NCI-H526 (cell line): ENCODE results near the gene PGM5.
"Not testable (repeated sequence)": the region's sequence is repeated elsewhere in the genome, so short reads cannot be mapped to it uniquely, and the experiment has no call there.

Experiments
- DNase-seq, 2 experiments: peaks; one replicate each; lab custom pipeline; 2025; lab: John Stamatoyannopoulos, UW

PGM5 gene

DNA sequence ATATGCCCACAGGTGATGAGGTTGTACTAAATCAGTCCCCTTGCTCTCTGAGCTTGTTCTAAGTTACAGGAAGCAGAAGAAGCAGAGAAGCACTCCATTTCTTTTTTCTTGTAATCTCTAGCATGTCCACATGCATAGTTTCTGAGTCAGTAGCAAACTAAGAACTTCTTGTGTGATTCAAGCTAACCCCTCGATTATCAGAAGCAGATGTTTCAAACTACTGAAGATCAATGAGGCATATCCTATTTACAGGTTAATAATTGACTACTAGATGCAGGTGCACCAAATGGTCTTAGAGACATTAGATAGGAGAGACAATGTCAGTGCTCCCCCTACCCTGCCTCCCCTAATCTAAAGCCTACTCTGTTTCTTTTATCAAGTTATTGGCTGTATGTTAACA is 21.3 kb downstream of the PGM5 start:
- DNase-seq = not testable (repeated sequence)

DNA sequence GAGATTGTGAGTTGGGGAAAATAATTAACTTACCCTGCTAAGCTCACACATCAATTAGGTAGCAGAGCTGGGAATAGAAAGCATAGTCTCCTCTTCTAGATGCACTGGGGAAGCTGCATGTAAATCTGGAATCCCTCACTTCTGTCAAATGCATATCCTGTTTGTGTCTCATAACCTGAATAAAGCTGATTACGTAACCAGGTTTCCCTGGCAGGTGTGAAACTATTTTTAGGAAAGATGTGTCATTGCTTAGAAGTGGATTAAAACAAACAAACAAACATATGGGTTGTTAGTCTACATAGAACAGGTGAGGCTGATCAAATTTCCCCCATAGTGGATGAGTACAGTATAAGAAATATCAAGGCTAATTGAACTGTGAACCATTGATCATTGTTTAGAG is 27.5 kb downstream of the PGM5 start:
- DNase-seq = not testable (repeated sequence)

DNA sequence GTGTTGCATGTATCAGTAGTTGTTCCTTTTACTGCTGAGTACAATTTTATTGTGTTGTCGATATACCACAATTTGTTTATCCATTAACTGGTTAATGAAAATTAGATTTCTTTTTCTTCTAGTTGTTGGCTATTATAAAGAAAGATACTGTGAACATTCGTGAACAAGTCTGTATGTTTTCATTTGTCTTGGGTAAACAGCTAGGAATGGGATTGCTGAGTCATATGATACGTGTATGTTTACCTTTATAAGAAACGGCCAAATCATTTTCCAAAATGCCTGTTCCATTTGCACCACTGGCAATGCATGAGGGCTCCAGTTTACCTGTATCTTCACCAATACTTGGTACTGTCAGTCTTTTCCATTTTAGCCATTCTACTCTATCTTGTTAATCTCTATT is 33.1 kb downstream of the PGM5 start:
- not testable (repeated sequence) for DNase-seq

DNA sequence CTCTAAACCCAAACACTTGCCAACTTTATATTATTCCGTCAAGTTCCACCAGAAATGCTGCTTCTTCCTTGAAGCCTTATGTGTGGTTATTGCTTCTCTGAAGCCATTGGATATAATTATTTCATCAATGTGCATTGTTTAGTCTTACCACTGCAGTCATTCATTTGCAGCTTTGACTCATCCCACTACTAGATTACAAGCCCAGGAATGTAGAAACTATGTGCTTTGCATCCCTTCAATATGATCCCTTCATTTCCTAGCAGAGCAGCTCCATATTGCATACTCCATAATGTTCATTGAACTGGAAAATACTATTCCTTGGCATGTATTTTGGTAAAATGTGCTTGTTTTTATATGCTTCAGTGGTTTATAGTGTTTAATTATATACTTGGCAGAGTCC is 34.3 kb downstream of the PGM5 start:
- not testable (repeated sequence) for DNase-seq

DNA sequence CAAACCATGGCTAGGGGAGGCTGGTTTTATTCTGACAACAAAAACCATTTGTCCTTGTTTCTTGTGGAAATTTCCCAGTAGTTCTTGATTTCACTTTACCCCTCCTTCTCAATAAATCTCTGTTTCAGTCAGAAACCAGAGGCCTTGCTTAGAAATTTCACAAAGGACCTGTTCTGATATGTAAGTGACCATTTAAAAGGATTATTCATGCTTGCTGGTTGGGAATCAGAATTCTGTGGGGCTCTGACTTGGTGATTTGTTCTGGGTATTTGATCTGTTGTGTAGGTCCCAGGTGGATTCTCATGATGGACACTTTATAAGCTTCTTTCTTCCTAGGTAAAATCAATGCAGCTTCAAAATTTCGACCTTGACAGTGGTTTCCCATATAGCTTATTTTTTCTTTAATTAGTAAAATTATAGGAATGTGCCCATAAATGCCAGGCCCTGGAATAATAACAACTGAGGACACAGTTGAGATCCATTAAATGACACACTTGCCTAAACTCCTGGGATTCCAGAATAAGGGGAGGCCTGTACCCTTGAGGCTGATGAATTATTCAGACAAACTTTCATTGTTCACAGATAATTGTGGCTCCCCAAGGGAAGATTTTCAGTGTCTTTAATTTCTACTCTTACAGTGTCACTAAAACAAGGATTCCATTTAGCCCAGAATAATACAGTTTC is 40.1 kb downstream of the PGM5 start:
- DNase-seq = not testable (repeated sequence)

GRCh38 chr9:68397095-68397423 is 40.6 kb downstream of the PGM5 start:
- not testable (repeated sequence) for DNase-seq

DNA sequence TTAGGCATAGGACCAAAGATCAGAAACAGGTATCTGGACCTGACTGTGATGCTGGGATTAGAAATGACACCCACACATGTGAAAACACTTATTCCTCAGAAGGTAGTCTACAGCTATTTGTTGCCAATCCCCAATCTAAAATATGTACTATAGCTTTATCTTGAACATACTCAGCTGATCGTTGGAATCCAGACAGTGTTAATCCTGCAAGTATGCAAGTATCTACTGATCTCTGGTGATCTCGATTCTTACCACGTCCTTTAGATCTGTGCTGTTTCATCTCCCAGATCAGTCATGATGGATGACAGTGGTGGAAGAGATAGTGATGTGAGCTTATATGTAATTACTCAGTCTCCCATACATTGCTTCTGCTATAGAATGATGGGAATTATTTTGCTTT is 41.4 kb downstream of the PGM5 start:
- DNase-seq = not testable (repeated sequence)

GRCh38 chr9:68398324-68398723 is 41.9 kb downstream of the PGM5 start:
- not testable (repeated sequence) for DNase-seq

- not testable (repeated sequence) for DNase-seq
Measured at GRCh38 chr9:68404421-68405185, 48.2 kb downstream of the PGM5 start.

DNA sequence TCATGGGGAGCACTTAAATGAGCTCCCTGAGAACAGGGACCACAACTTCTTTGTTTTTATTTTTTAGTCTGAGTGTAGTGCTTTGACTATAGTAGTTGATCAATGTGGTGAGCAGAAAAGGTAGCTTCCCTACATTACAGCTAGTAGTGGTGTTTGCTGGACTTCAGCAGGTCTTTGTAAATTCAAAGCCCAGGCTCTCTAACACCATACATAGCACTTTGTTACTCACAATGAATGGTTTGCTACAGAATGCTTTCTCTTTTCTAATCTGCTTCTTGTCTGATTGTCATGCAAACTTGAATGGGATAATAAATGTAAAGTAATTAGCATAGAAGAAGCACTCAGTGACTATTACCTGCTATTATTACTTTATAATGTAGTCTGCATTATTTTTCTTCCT is 55.5 kb downstream of the PGM5 start:
- not testable (repeated sequence) for DNase-seq

DNA sequence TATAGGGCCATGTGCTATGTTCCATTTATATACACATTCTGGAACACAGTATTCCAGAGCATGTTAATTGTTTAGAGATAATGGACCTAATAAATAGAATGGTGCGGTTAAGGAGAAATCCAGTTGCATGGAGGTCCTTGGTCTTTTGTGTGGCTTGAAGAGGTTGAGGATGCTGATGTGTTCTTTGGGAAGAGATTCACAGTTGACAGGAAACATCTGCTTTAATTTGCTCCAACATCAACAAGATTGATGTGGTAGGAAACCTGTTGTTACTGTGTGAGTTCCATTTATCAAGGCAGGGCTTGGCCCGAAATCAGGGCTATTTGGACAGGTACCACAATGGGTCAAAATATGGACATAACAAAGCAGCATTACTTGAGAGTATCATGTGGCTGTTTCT is 56.3 kb downstream of the PGM5 start:
- not testable (repeated sequence) for DNase-seq

GRCh38 chr9:68415065-68415464 is 58.7 kb downstream of the PGM5 start:
- DNase-seq = not testable (repeated sequence)

GRCh38 chr9:68416936-68417564 is 60.6 kb downstream of the PGM5 start:
- DNase-seq = peak in 1 of 2 experiments; percentile 4

GRCh38 chr9:68417762-68418161 is 61.4 kb downstream of the PGM5 start:
- DNase-seq = no peak

- DNase-seq = peak in 1 of 2 experiments; percentile 48
Measured at GRCh38 chr9:68418259-68418845, 61.9 kb downstream of the PGM5 start.

DNA sequence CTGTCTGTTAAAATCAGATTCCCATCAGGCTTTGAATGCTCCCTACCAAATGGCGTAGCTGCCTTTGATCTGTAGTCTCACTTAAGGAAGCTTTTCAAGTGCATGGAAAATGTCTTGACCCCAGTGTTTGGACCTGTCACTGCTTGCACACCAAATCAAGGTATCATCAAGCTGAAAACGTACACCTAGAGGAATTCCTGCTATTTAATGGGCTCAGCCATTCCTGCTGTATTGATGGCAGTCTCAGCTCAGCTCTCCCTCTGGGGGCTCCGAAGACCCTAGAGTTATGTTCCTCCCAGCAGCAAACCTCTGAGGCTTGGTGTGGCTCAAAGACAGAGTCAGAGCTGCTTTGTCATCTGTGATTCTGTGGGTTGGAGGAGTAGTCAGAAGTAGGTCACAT is 63.5 kb downstream of the PGM5 start:
- no peak for DNase-seq

GRCh38 chr9:68426755-68427154 is 70.3 kb downstream of the PGM5 start:
- DNase-seq = no peak

GRCh38 chr9:68427216-68427977 is 71.0 kb downstream of the PGM5 start:
- no peak for DNase-seq

DNA sequence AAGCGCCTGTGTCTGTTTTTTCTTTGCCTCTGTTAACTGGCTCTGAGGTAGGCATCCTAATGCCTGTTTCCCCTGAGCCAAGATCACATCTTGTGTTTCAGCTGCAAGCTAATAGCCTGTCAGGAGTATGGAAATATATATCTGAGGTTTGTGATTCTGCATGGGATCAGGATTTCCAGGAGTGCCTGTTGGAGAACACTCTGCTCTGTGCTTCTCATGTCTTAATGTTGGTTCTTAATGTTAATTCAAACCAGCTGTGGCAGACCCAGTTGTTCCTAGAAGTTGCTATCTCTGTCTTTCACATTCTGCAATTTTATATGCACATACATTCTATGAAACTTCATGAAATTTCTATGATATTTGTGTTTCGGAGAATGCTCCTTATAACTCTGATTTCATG is 72.1 kb downstream of the PGM5 start:
- no peak for DNase-seq

- DNase-seq = no peak
Measured at GRCh38 chr9:68429631-68430030, 73.2 kb downstream of the PGM5 start.

- DNase-seq = no peak
Measured at GRCh38 chr9:68431307-68431706, 74.9 kb downstream of the PGM5 start.

DNA sequence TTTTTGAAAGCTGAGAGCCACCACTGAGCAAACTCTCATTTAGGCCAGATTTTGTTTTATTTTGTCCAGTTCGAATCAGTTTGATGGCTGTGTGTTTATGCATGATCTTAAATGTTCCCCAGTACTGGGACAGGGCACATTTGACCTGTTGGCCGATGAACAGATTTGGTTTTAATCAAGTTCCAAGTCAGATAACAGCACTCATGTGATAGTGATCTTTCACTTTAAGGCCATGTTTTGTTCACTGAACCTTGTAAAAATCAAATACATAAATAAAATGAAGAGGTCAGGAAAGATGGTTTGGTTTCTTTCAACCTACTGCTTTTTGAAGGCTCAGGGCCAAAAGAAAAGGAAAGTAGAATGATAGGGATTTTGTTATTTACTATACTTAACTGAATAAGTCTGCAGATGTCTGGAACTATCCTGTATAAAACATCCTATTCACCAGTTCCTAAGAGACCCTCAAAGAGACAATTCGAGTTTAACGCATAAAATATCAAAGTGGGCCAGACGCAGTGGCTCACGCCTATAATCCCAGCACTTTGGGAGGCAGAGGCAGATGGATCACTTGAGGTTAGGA is 77.2 kb downstream of the PGM5 start:
- DNase-seq = no peak
